ENCODE data around the gene DOCK10. TPM values are rescaled to one million over a fixed set of nuclear protein-coding genes. Genes with fewer than 3 reads are reported as not detected.

The DOCK10 gene
- polyA plus RNA-seq, 1 experiment = 53.0 TPM

GRCh38 chr2:224775647-224776046 lies 266.6 kb downstream of the DOCK10 start:
- ChIA-PET POLR2A (no interaction called here), CTCF (interaction anchor here (0.6 to 3.8 kb wide), 7 partner anchors 7 to 416 kb away, joined by 3 to 29 read pairs (median 4); no protein-coding TSS in a partner anchor)
- no peaks in the 10 kb centered on the region for H3K9me3 ChIP-seq (ENCODE audit: control insufficient read depth, insufficient read depth, low read length)
- no peak overlapping the region for H3K4me3 ChIP-seq (ENCODE audit: low read depth, low read length)
- no peaks in the 10 kb centered on the region for H3K27me3 ChIP-seq (ENCODE audit: control insufficient read depth, insufficient read depth, low read length)
- no peak for TF ChIP-seq CTCF (IDR thresholded peaks at IDR 0.05; ENCODE audit: low read depth, low read length)
- DNase-seq (ENCODE audit: low read depth, low spot score) = no peak
- H3K27ac ChIP-seq (ENCODE audit: low read depth, low read length) = no peak overlapping the region

GRCh38 chr2:224774735-224775134 lies 267.5 kb downstream of the DOCK10 start:
- Histone ChIP-seq H3K9me3 (ENCODE audit: control insufficient read depth, insufficient read depth, low read length) (no peaks in the 10 kb centered on the region), H3K27me3 (ENCODE audit: control insufficient read depth, insufficient read depth, low read length) (no peaks in the 10 kb centered on the region), H3K4me3 (ENCODE audit: low read depth, low read length) (no peak overlapping the region), H3K27ac (ENCODE audit: low read depth, low read length) (no peak overlapping the region)
- ChIA-PET POLR2A (no interaction called here), CTCF (no interaction called here)
- no peak for DNase-seq (ENCODE audit: low read depth, low spot score)
- TF ChIP-seq CTCF (IDR thresholded peaks at IDR 0.05; ENCODE audit: low read depth, low read length) = no peak

DNA sequence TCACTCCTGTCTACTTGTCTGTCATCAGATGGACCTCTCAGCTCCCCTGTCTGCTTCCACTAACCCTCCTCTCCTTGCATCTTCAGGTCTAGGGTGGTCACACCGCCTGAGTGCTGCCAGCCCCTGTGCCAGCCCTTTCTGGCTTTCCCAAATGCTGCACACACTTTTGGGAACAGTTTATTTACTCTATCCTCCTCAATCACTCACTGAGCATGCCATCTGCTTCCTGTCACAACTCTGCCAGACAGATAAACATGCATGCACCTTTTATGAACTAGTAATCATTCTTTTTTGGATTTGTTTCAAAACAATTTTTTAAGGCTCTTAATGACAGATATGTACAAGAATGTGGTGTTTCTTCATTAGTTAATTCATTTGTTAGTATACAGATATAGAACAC lies 269.8 kb downstream of the DOCK10 start:
- no peak for DNase-seq (ENCODE audit: low read depth, low spot score)
- Histone ChIP-seq H3K9me3 (ENCODE audit: control insufficient read depth, insufficient read depth, low read length) (no peaks in the 10 kb centered on the region), H3K27me3 (ENCODE audit: control insufficient read depth, insufficient read depth, low read length) (no peaks in the 10 kb centered on the region), H3K4me3 (ENCODE audit: low read depth, low read length) (no peak overlapping the region), H3K27ac (ENCODE audit: low read depth, low read length) (no peak overlapping the region)
- TF ChIP-seq CTCF (IDR thresholded peaks at IDR 0.05; ENCODE audit: low read depth, low read length) = no peak
- ChIA-PET CTCF (no interaction called here), POLR2A (no interaction called here)

- H3K27me3 ChIP-seq (ENCODE audit: control insufficient read depth, insufficient read depth, low read length) = no peaks in the 10 kb centered on the region
- no peak overlapping the region for H3K4me3 ChIP-seq (ENCODE audit: low read depth, low read length)
- TF ChIP-seq CTCF (IDR thresholded peaks at IDR 0.05; ENCODE audit: low read depth, low read length) = no peak
- ChIA-PET CTCF (interaction anchor here (1.1 kb wide), 1 partner anchor 9 kb away, joined by 4 read pairs; no protein-coding TSS in a partner anchor), POLR2A (no interaction called here)
- DNase-seq (ENCODE audit: low read depth, low spot score) = no peak
- H3K9me3 ChIP-seq (ENCODE audit: control insufficient read depth, insufficient read depth, low read length) = no peaks in the 10 kb centered on the region
- H3K27ac ChIP-seq (ENCODE audit: low read depth, low read length) = no peak overlapping the region
Observed at GRCh38 chr2:224769489-224769888, 272.8 kb downstream of the DOCK10 start.

- ChIA-PET POLR2A (no interaction called here), CTCF (no interaction called here)
- DNase-seq (ENCODE audit: low read depth, low spot score) = no peak
Observed at GRCh38 chr2:224764565-224765236, 277.6 kb downstream of the DOCK10 start.

More at GRCh38 chr2:224764565-224765236, 277.6 kb downstream of the DOCK10 start:
- Histone ChIP-seq H3K4me3 (ENCODE audit: low read depth, low read length) (no peak overlapping the region), H3K9me3 (ENCODE audit: control insufficient read depth, insufficient read depth, low read length) (no peaks in the 10 kb centered on the region), H3K27ac (ENCODE audit: low read depth, low read length) (no peak overlapping the region), H3K27me3 (ENCODE audit: control insufficient read depth, insufficient read depth, low read length) (no peaks in the 10 kb centered on the region)
- TF ChIP-seq CTCF (IDR thresholded peaks at IDR 0.05; ENCODE audit: low read depth, low read length) = no peak
